ENCODE data around the gene BTBD18. TPM values are rescaled to one million over a fixed set of nuclear protein-coding genes. Genes with fewer than 3 reads are reported as not detected.
"Not testable (repeated sequence)": the region's sequence is repeated elsewhere in the genome, so short reads cannot be mapped to it uniquely, and the experiment has no call there.

The BTBD18 gene
- total RNA-seq, 1 donor from 2014 or later, result not detected

DNA sequence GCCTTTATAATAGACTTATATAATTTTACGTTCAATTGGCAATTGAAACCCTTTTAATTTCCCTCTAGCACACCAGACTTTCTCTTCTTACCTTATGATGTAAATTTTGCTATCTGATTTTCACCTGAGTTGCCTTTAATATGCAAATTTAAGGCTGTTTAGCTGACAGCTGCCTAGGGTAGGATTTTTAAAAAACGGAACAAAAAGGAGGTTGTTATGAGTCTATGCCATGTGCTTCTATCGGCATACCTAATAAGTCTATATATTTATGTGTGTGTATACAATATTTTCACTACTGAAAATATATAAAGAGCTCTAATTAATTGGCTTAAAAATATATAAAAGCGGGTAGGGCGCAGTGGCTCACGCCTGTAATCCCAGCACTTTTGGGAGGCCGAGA, 22.1 kb downstream of the BTBD18 start:
- Mint-ChIP-seq H3K36me3 (ENCODE audit: low read depth) (peaks cover 22% of the 10 kb centered on the region), H3K27ac (peak overlapping the region; percentile 50), H3K4me3 (no peak overlapping the region), H3K4me1 (peaks cover 10% of the 10 kb centered on the region), H3K9me3 (no peaks in the 10 kb centered on the region), H3K27me3 (no peaks in the 10 kb centered on the region)
- peak; percentile 58 for ATAC-seq (ENCODE audit: low read depth)
- intact Hi-C loops (cut with micrococcal nuclease), result no loop called here
- TF ChIP-seq, protein P1, sequence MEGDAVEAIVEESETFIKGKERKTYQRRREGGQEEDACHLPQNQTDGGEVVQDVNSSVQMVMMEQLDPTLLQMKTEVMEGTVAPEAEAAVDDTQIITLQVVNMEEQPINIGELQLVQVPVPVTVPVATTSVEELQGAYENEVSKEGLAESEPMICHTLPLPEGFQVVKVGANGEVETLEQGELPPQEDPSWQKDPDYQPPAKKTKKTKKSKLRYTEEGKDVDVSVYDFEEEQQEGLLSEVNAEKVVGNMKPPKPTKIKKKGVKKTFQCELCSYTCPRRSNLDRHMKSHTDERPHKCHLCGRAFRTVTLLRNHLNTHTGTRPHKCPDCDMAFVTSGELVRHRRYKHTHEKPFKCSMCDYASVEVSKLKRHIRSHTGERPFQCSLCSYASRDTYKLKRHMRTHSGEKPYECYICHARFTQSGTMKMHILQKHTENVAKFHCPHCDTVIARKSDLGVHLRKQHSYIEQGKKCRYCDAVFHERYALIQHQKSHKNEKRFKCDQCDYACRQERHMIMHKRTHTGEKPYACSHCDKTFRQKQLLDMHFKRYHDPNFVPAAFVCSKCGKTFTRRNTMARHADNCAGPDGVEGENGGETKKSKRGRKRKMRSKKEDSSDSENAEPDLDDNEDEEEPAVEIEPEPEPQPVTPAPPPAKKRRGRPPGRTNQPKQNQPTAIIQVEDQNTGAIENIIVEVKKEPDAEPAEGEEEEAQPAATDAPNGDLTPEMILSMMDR (IDR thresholded peaks at IDR 0.05), result no peak
- ChIA-PET POLR2A (interaction anchor here (0.7 to 1.5 kb wide), 3 partner anchors 12 to 17 kb away, joined by 3 to 5 read pairs (median 5); partner anchors contain the start of genes MED19, SELENOH and TMX2), CTCF (no interaction called here)
- no peak for DNase-seq

GRCh38 chr11:57728829-57729228, 22.8 kb downstream of the BTBD18 start:
- no peak for DNase-seq
- intact Hi-C loops (cut with micrococcal nuclease), result no loop called here
- H3K9me3 Mint-ChIP-seq, result no peaks in the 10 kb centered on the region
- no peaks in the 10 kb centered on the region for H3K27me3 Mint-ChIP-seq
- CTCF ChIA-PET, result no interaction called here
- H3K4me3 Mint-ChIP-seq, result no peak overlapping the region
- TF ChIP-seq, protein P1 (IDR thresholded peaks at IDR 0.05), result no peak
- H3K4me1 Mint-ChIP-seq, result peaks cover 10% of the 10 kb centered on the region
- peaks cover 18% of the 10 kb centered on the region for H3K36me3 Mint-ChIP-seq (ENCODE audit: low read depth)
- POLR2A ChIA-PET, result interaction anchor here (0.7 to 1.5 kb wide), 3 partner anchors 13 to 17 kb away, joined by 3 to 5 read pairs (median 5); partner anchors contain the start of genes MED19, SELENOH and TMX2
- ATAC-seq (ENCODE audit: low read depth), result no peak
- peak overlapping the region; percentile 43 for H3K27ac Mint-ChIP-seq

DNA sequence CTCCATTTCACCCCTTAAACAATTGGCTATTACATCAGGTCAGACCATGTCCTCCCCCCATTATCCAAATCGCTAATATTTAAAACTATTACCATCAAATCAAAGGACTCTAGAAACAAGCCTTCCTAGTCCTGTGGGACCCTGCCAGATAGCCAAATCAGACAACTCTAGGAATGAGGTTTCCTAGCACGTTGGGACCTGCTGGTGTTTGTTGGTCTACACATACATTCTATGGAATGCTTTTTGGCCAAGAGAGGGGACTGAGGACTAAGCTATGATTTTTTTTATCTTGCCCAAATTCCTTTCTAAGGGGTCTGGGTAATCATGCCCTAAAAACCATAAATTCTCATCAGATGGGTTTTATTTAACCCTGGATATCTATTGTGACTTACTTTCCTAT, 24.4 kb downstream of the BTBD18 start:
- CTCF ChIA-PET, result interaction anchor here (1.1 kb wide), 1 partner anchor 73 kb away, joined by 4 read pairs; no protein-coding TSS in a partner anchor
- Mint-ChIP-seq H3K4me3 (no peak overlapping the region), H3K27ac (no peak overlapping the region), H3K36me3 (ENCODE audit: low read depth) (peaks cover 17% of the 10 kb centered on the region), H3K27me3 (no peaks in the 10 kb centered on the region), H3K4me1 (peaks cover 10% of the 10 kb centered on the region), H3K9me3 (no peaks in the 10 kb centered on the region)
- POLR2A ChIA-PET, result interaction anchor here (0.7 to 1.1 kb wide), 2 partner anchors 14 to 22 kb away, joined by 4 read pairs; partner anchors contain the start of gene SELENOH
- no peak for ATAC-seq (ENCODE audit: low read depth)
- intact Hi-C loops (cut with micrococcal nuclease), result no loop called here
- TF ChIP-seq, protein P1 (IDR thresholded peaks at IDR 0.05), result no peak
- DNase-seq, result no peak

- CTCF ChIA-PET; DNase-seq; H3K27ac Mint-ChIP-seq; POLR2A ChIA-PET; intact Hi-C loops (cut with micrococcal nuclease); H3K27me3 Mint-ChIP-seq; ATAC-seq (ENCODE audit: low read depth); H3K9me3 Mint-ChIP-seq; H3K4me3 Mint-ChIP-seq: not testable (repeated sequence)
- Mint-ChIP-seq H3K36me3 (ENCODE audit: low read depth) (peaks cover 33% of the 10 kb centered on the region), H3K4me1 (peaks cover 25% of the 10 kb centered on the region)
Observed at GRCh38 chr11:57716726-57717125, 34.9 kb downstream of the BTBD18 start.

DNA sequence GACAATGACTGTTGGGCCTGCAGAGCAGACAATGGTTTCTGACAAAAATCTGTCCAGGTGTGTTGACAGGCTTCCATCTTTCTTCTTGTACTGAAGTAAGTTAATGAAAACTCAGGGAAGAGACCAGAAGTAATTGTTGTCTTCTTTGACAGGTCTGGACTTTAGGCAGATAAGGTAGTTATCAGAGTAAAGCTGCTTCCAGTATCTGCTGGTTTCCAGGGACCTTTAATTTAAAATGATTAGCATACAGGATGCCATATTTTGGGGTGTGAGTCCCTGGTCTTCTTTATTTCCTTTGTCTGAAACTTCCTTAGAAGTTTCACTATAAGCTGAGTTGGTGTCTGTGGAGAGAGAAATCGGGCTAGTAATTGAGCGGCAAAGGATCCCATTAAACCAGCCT, 37.8 kb downstream of the BTBD18 start:
- H3K9me3 Mint-ChIP-seq, result no peaks in the 10 kb centered on the region
- ATAC-seq (ENCODE audit: low read depth), result no peak
- peak overlapping the region; percentile 98 for H3K4me3 Mint-ChIP-seq
- ChIA-PET CTCF (interaction anchor here (1.1 to 1.6 kb wide), 2 partner anchors 81 to 87 kb away, joined by 3 to 13 read pairs; no protein-coding TSS in a partner anchor), POLR2A (interaction anchor here (1.0 to 1.2 kb wide), 2 partner anchors 19 to 28 kb away, joined by 3 to 7 read pairs; partner anchors contain the start of gene SELENOH)
- H3K4me1 Mint-ChIP-seq, result peaks cover 41% of the 10 kb centered on the region
- H3K36me3 Mint-ChIP-seq (ENCODE audit: low read depth), result peaks cover 27% of the 10 kb centered on the region
- no peak overlapping the region for H3K27ac Mint-ChIP-seq
- intact Hi-C loops (cut with micrococcal nuclease), result loop anchor here (2.0 kb wide), 1 partner anchor 379 kb away; the partner anchor contains the start of gene SSRP1
- DNase-seq, result no peak
- H3K27me3 Mint-ChIP-seq, result no peaks in the 10 kb centered on the region
- TF ChIP-seq, protein P1 (IDR thresholded peaks at IDR 0.05), result no peak

Measured in activated B cell treated with CpG ODN at 0.5 μM for 24 hours (primary cell).